HEK293 (cell line): Measurements from ENCODE around the gene RFTN1.
"Not testable (repeated sequence)": the region's sequence is repeated elsewhere in the genome, so short reads cannot be mapped to it uniquely, and the experiment has no call there.

Experiments
- CTCF ChIA-PET: fragments of 350-600 bp; formaldehyde crosslinking; extraction: SDS; loops from one replicate; lab custom pipeline; 2021; ENCODE audit warnings: antibody characterized with exemption; lab: Yijun Ruan, JAX
- POLR2A ChIA-PET: fragments of 300-600 bp; formaldehyde crosslinking; extraction: SDS; loops from one replicate; lab custom pipeline; 2020; ENCODE audit warnings: antibody characterized with exemption, inconsistent platforms; lab: Yijun Ruan, JAX
- H3K27ac ChIP-seq: fragments of 200-500 bp; sonication (Bioruptor generic); 2 replicates; pipeline ENCODE4 v1.5.1; 2014; ENCODE audit warnings: low read depth, low read length, control low read depth, inconsistent platforms; ENCODE audit errors: extremely low read depth
- H3K36me3 ChIP-seq, 2 experiments: fragments of 200-500 bp in 1 of 2; sonication (Bioruptor generic) in 1 of 2; 1 replicate in 1 of 2; 2 replicates in 1 of 2; pipeline ENCODE4 v1.5.1; 2014 to 2017; ENCODE audit warnings: inconsistent platforms in 2 of 2, low read length in 2 of 2; ENCODE audit not compliant: control insufficient read depth in 2 of 2, insufficient read depth in 1 of 2
- H3K4me1 ChIP-seq: fragments of 200-500 bp; sonication (Bioruptor generic); 2 replicates; pipeline ENCODE4 v1.5.1; 2014; ENCODE audit warnings: mild to moderate bottlenecking, low read length, inconsistent platforms; ENCODE audit not compliant: control insufficient read depth, insufficient read depth
- H3K4me3 ChIP-seq: 2 replicates; pipeline ENCODE4 v1.5.1; 2011; ENCODE audit warnings: low read depth, mild to moderate bottlenecking, control low read depth, low read length, moderate library complexity
- H3K9me3 ChIP-seq: fragments of 200-500 bp; sonication (Bioruptor generic); 2 replicates; pipeline ENCODE4 v1.5.1; 2014; ENCODE audit warnings: low read depth, low read length, inconsistent platforms; ENCODE audit not compliant: control insufficient read depth, insufficient read depth
- ATF2 ChIP-seq: fragments of 450-650 bp; formaldehyde crosslinking; IDR thresholded peaks from 2 replicates; pipeline ENCODE4 v1.5.1; 2016; ENCODE audit warnings: missing biosample characterization, missing genetic modification characterization, low read depth
- GLI4 ChIP-seq: fragments of 450-650 bp; formaldehyde crosslinking; IDR thresholded peaks from 2 replicates; pipeline ENCODE4 v1.5.1; 2016; ENCODE audit warnings: missing biosample characterization, missing genetic modification characterization
- MEIS1 ChIP-seq: sonication (generic); formaldehyde crosslinking; IDR thresholded peaks from 2 replicates; pipeline ENCODE4 v1.8.1; 2022; ENCODE audit warnings: missing genetic modification reagents, mild to moderate bottlenecking, borderline replicate concordance
- SETDB1 ChIP-seq: IDR thresholded peaks from one replicate; pipeline ENCODE4 v1.6.1; 2017; ENCODE audit warnings: mild to moderate bottlenecking, low read length, moderate library complexity, mixed read lengths; ENCODE audit not compliant: insufficient read length
- SP3 ChIP-seq: fragments of 450-650 bp; formaldehyde crosslinking; IDR thresholded peaks from 2 replicates; pipeline ENCODE4 v1.5.1; 2016; ENCODE audit warnings: missing biosample characterization, missing genetic modification characterization
- WT1 ChIP-seq: fragments of 450-650 bp; formaldehyde crosslinking; IDR thresholded peaks from 2 replicates; pipeline ENCODE4 v1.5.1; 2016; ENCODE audit warnings: missing biosample characterization, missing genetic modification characterization
- ZNF169 ChIP-seq: fragments of 450-650 bp; formaldehyde crosslinking; IDR thresholded peaks from 2 replicates; pipeline ENCODE4 v1.5.1; 2016; ENCODE audit warnings: missing biosample characterization, missing genetic modification characterization
- ZNF184 ChIP-seq: fragments of 450-650 bp; IDR thresholded peaks from 2 replicates; pipeline ENCODE4 v1.5.1; 2018; ENCODE audit warnings: missing biosample characterization, mild to moderate bottlenecking, missing genetic modification characterization
- ZNF341 ChIP-seq: fragments of 450-650 bp; formaldehyde crosslinking; IDR thresholded peaks from 2 replicates; pipeline ENCODE4; 2016; ENCODE audit warnings: low read depth, missing biosample characterization, missing genetic modification characterization
- ZNF354C ChIP-seq: fragments of 450-650 bp; formaldehyde crosslinking; IDR thresholded peaks from 2 replicates; pipeline ENCODE4 v1.5.1; 2016; ENCODE audit warnings: missing biosample characterization, missing genetic modification characterization, low read depth, borderline replicate concordance
- ZNF398 ChIP-seq: fragments of 450-650 bp; formaldehyde crosslinking; IDR thresholded peaks from 2 replicates; pipeline ENCODE4 v1.5.1; 2017; ENCODE audit warnings: missing biosample characterization, missing genetic modification characterization
- ZNF510 ChIP-seq: fragments of 450-650 bp; formaldehyde crosslinking; IDR thresholded peaks from 2 replicates; pipeline ENCODE4 v1.5.1; 2018; ENCODE audit warnings: mild to moderate bottlenecking, missing genetic modification characterization, missing biosample characterization; ENCODE audit not compliant: insufficient replicate concordance
- ZNF548 ChIP-seq: fragments of 450-650 bp; formaldehyde crosslinking; IDR thresholded peaks from 2 replicates; pipeline ENCODE4 v1.5.1; 2016; ENCODE audit warnings: missing biosample characterization, missing genetic modification characterization
- ZNF571 ChIP-seq: fragments of 450-650 bp; formaldehyde crosslinking; IDR thresholded peaks from 2 replicates; pipeline ENCODE4 v1.5.0; 2017; ENCODE audit warnings: missing biosample characterization, missing genetic modification characterization
- ZNF624 ChIP-seq: fragments of 450-650 bp; formaldehyde crosslinking; IDR thresholded peaks from 2 replicates; pipeline ENCODE4 v1.5.1; 2017; ENCODE audit warnings: missing biosample characterization, missing genetic modification characterization
- ZNF768 ChIP-seq: fragments of 450-650 bp; formaldehyde crosslinking; IDR thresholded peaks from 2 replicates; pipeline ENCODE4 v1.5.1; 2018; ENCODE audit warnings: missing biosample characterization, mild to moderate bottlenecking, missing genetic modification characterization

Gene RFTN1

GRCh38 chr3:16494094-16494493 is 19.4 kb downstream of the RFTN1 start:
- Histone ChIP-seq H3K27ac (no peak overlapping the region), H3K4me1 (peaks cover 10% of the 10 kb centered on the region), H3K4me3 (no peak overlapping the region), H3K36me3 (peaks cover 2 to 15% of the 10 kb centered on the region in 2 experiments; a peak in 2 of 3 replicates), H3K9me3 (no peaks in the 10 kb centered on the region)
- POLR2A ChIA-PET: no interaction called here
- CTCF ChIA-PET: no interaction called here
- TF ChIP-seq ZNF624 (tag by site-specific recombination): no peak
- TF ChIP-seq ZNF548 (tag by site-specific recombination): no peak
- TF ChIP-seq SETDB1: no peak
- no peak for TF ChIP-seq ZNF354C (tag by site-specific recombination)
- TF ChIP-seq ZNF184 (tag by site-specific recombination): no peak
- no peak for TF ChIP-seq SP3
- no peak for TF ChIP-seq ZNF510 (tag by site-specific recombination)
- TF ChIP-seq ZNF169 (tag by site-specific recombination): no peak
- no peak for TF ChIP-seq GLI4 (tag by site-specific recombination)
- TF ChIP-seq ZNF398: no peak
- TF ChIP-seq WT1 (tag by site-specific recombination): no peak
- TF ChIP-seq MEIS1 (CRISPR knock-in tag): no peak
- no peak for TF ChIP-seq ZNF768 (tag by site-specific recombination)

- H3K4me3 ChIP-seq: no peak overlapping the region
- H3K36me3 ChIP-seq: peaks cover 4 to 15% of the 10 kb centered on the region in 2 experiments; a peak in 2 of 3 replicates
- TF ChIP-seq ZNF571 (tag by site-specific recombination): no peak
- peak; percentile 57 for TF ChIP-seq ZNF341
- TF ChIP-seq ATF2 (tag by site-specific recombination): peak; percentile 79
- CTCF ChIA-PET: interaction anchor here (1.4 kb wide), 1 partner anchor 60 kb away, joined by 3 read pairs; no protein-coding TSS in a partner anchor
- POLR2A ChIA-PET: no interaction called here
- H3K4me1 ChIP-seq: peaks cover 10% of the 10 kb centered on the region
- H3K9me3 ChIP-seq: no peaks in the 10 kb centered on the region
- no peak overlapping the region for H3K27ac ChIP-seq
These were observed 23.4 kb downstream of the RFTN1 start for GRCh38 chr3:16490062-16490619.

- H3K36me3 ChIP-seq: peaks cover 4 to 15% of the 10 kb centered on the region in 2 experiments; a peak in 2 of 3 replicates
- H3K27ac ChIP-seq, H3K4me3 ChIP-seq, H3K9me3 ChIP-seq, H3K4me1 ChIP-seq, POLR2A ChIA-PET: not testable (repeated sequence)
- CTCF ChIA-PET: interaction anchor here (1.4 kb wide), 1 partner anchor 61 kb away, joined by 3 read pairs; no protein-coding TSS in a partner anchor
These were observed 24.0 kb downstream of the RFTN1 start for GRCh38 chr3:16489326-16490061.
